Right lobe of liver (tissue), 6 donors: Measurements from ENCODE around the gene LHPP. TPM values are rescaled to one million over a fixed set of nuclear protein-coding genes. Genes with fewer than 3 reads are reported as not detected.

Experiments used
- ATAC-seq, 4 donors: fragments of 200-7000 bp; cut with Tn5 transposase; one replicate each; pipeline ENCODE4 v1.9.1; 2020; ENCODE audit warnings: mild to moderate bottlenecking in 4 of 4, moderate library complexity in 4 of 4
- DNase-seq, 3 donors: peaks; one replicate each; pipeline ENCODE4 v3.0.0-alpha.2; 2020
- H3K27ac ChIP-seq, 3 donors: fragments of 200-600 bp; one replicate each; pipeline ENCODE4 v1.8.0; 2022
- H3K27me3 ChIP-seq, 2 donors: fragments of 200-600 bp; one replicate each; pipeline ENCODE4 v1.8.0; 2022
- H3K36me3 ChIP-seq, 4 donors: fragments of 200-600 bp; sonication (generic) in 1 of 4; one replicate each; pipeline versions ENCODE4 v1.5.1 to v1.8.0; 2017 to 2022; ENCODE audit warnings: control low read depth in 1 of 4
- H3K4me1 ChIP-seq, 4 donors: fragments of 200-600 bp; sonication (generic) in 1 of 4; one replicate each; pipeline versions ENCODE4 v1.5.1 to v1.8.0; 2017 to 2022; ENCODE audit warnings: control low read depth in 1 of 4
- H3K4me3 ChIP-seq, 3 donors: fragments of 200-600 bp; one replicate each; pipeline ENCODE4 v1.8.0; 2022
- H3K9me3 ChIP-seq, 4 donors: fragments of 200-600 bp; sonication (generic) in 1 of 4; one replicate each; pipeline versions ENCODE4 v1.5.1 to v1.8.0; 2017 to 2022; ENCODE audit warnings: control low read depth in 1 of 4
- CTCF ChIP-seq, 4 donors: fragments of 200-600 bp in 3 of 4; fragments of 450-650 bp in 1 of 4; IDR thresholded peaks; one replicate each; pipeline versions ENCODE4 v1.5.1 to v1.8.0; 2016 to 2022; ENCODE audit warnings: antibody characterized with exemption in 4 of 4, mild to moderate bottlenecking in 2 of 4
- POLR2A ChIP-seq: fragments of 450-650 bp; IDR thresholded peaks from one replicate; pipeline ENCODE4 v1.6.1; 2017; ENCODE audit warnings: antibody characterized with exemption, mild to moderate bottlenecking
- WGBS: methylation state at CpG from one replicate; pipeline ENCODE4 v1.1.6; 2018; ENCODE audit warnings: low coverage, low lambda C conversion rate; ENCODE audit not compliant: insufficient coverage; ENCODE audit errors: missing lambda C conversion rate; 5-methylcytosine and 5-hydroxymethylcytosine counted together
- intact Hi-C, 2 donors: fragments of 100-400 bp; cut with DNase I; formaldehyde crosslinking; loops; one replicate each; pipeline versions ENCODE4 v1.11.2 to v1.14.1; 2022
- total RNA-seq, 6 experiments: library from RNA; depleted of rRNA in 2 of 6; stranded (reverse); fragments of >200 nt in 2 of 6; fragmentation: NEBNext Ultra II Directional in 3 of 6; extraction: Animal tissue kit (Norgen Biotek cat#: 25700) in 3 of 6; gene quantifications; one replicate each; pipeline versions ENCODE4 v1.1.0 to v1.2.4, GENCODE V29; 2016 to 2023
- donor health status: DM: no; HTN: yes; CAD: no.
- donor health status: DM: no; HTN: no; CAD: no.
- donor health status: DM: no; HTN: no; CAD: no.
- donor health status: DM: no; HTN: yes; CAD: no.
- donor health status: DM: no; HTN: yes; CAD: no.

The LHPP gene
- total RNA-seq, 6 experiments from 2014 or later = 19.3 to 56.3 (median 36.3) TPM

- WGBS = 75% methylated on average over 6 of the region's 12 CpGs
- no peaks in the 10 kb centered on the region for H3K27me3 ChIP-seq
- ATAC-seq = no peak
- TF ChIP-seq POLR2A (no peak), CTCF (IDR thresholded peaks at IDR 0.05) (no peak)
- no peak overlapping the region for H3K27ac ChIP-seq
- H3K4me3 ChIP-seq = no peak overlapping the region
- H3K36me3 ChIP-seq = no peaks in the 10 kb centered on the region
- intact Hi-C loops = no loop called here
- no peak for DNase-seq
- no peaks in the 10 kb centered on the region for H3K9me3 ChIP-seq
- peaks cover 0 to 13% (median 2%) of the 10 kb centered on the region in 4 donors for H3K4me1 ChIP-seq
Measured at GRCh38 chr10:124422742-124423141, 38.9 kb upstream of the LHPP start.

GRCh38 chr10:124423813-124424212 lies 37.8 kb upstream of the LHPP start:
- Histone ChIP-seq H3K4me3 (no peak overlapping the region), H3K27ac (no peak overlapping the region), H3K27me3 (no peaks in the 10 kb centered on the region), H3K4me1 (peaks cover 0 to 11% (median 2%) of the 10 kb centered on the region in 4 donors), H3K9me3 (no peaks in the 10 kb centered on the region), H3K36me3 (no peaks in the 10 kb centered on the region)
- ATAC-seq (no peak), DNase-seq (no peak)
- TF ChIP-seq POLR2A (no peak), CTCF (IDR thresholded peaks at IDR 0.05) (no peak)
- WGBS = 73% methylated on average over 5 of the region's 5 CpGs
- intact Hi-C loops = no loop called here

GRCh38 chr10:124425227-124425962 lies 36.2 kb upstream of the LHPP start:
- peak in 1 of 3 donors; percentile 73 for DNase-seq
- no peak for TF ChIP-seq CTCF (IDR thresholded peaks at IDR 0.05)
- no peak for TF ChIP-seq POLR2A
- H3K36me3 ChIP-seq = no peaks in the 10 kb centered on the region
- 31% methylated on average over 4 of the region's 4 CpGs for WGBS
- ATAC-seq = peak; percentile 49 to 75 (median 71)
- H3K4me3 ChIP-seq = no peak overlapping the region
- no peaks in the 10 kb centered on the region for H3K27me3 ChIP-seq
- peak overlapping the region in 1 of 3 donors; percentile 56 for H3K27ac ChIP-seq
- peaks cover 0 to 11% (median 2%) of the 10 kb centered on the region in 4 donors for H3K4me1 ChIP-seq
- intact Hi-C loops = no loop called here
- H3K9me3 ChIP-seq = no peaks in the 10 kb centered on the region

GRCh38 chr10:124428207-124428777 lies 33.3 kb upstream of the LHPP start:
- H3K4me1 ChIP-seq = peaks cover 0 to 11% (median 2%) of the 10 kb centered on the region in 4 donors
- no peaks in the 10 kb centered on the region for H3K9me3 ChIP-seq
- DNase-seq = no peak
- TF ChIP-seq CTCF (IDR thresholded peaks at IDR 0.05) (no peak), POLR2A (no peak)
- no peak overlapping the region for H3K27ac ChIP-seq
- no peak overlapping the region for H3K4me3 ChIP-seq
- no peaks in the 10 kb centered on the region for H3K36me3 ChIP-seq
- ATAC-seq = no peak
- intact Hi-C loops = no loop called here
- 60% methylated on average over 3 of the region's 3 CpGs for WGBS
- H3K27me3 ChIP-seq = no peaks in the 10 kb centered on the region
